Liver (tissue), 3 donors: ENCODE data around the gene TGFB1I1.

Source experiments
- TF ChIP-seq, protein P1 (sequence below): fragments of 150-350 bp; IDR thresholded peaks from 2 replicates; pipeline ENCODE4 v1.5.1; 2017; ENCODE audit warnings: improper control_type of control experiment, low read depth, low read length; ENCODE audit not compliant: missing input control
- TF ChIP-seq, protein P2 (sequence below): IDR thresholded peaks from 2 replicates; pipeline ENCODE4 v1.6.1; 2016; ENCODE audit warnings: antibody characterized with exemption
- donor health status: healthy.
- donor health status: healthy.

DNA sequence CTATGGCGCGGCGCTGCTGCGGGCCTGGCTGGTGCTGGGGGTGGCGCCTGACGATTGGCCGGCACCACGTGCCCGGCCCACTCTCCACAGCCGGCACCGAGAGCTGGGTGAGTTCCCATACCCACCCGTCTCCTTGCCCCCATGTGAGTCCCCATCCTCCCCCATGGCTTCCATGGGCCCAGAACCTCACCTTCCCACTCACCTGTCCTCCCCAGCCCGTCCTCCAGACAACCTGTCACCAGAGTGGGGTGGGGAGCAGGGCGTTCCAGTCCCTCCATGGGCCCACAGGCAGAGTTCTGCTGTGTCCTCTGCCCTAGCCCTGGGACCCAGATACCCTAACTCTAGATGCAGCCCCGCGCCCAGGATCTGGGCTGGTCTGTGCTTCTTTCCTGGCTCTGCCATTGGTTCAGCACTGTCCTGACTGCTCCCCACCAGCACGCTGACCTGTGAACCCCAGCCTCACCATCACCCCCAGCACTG lies 7.1 kb upstream of the TGFB1I1 start:
- TF ChIP-seq, protein P1, sequence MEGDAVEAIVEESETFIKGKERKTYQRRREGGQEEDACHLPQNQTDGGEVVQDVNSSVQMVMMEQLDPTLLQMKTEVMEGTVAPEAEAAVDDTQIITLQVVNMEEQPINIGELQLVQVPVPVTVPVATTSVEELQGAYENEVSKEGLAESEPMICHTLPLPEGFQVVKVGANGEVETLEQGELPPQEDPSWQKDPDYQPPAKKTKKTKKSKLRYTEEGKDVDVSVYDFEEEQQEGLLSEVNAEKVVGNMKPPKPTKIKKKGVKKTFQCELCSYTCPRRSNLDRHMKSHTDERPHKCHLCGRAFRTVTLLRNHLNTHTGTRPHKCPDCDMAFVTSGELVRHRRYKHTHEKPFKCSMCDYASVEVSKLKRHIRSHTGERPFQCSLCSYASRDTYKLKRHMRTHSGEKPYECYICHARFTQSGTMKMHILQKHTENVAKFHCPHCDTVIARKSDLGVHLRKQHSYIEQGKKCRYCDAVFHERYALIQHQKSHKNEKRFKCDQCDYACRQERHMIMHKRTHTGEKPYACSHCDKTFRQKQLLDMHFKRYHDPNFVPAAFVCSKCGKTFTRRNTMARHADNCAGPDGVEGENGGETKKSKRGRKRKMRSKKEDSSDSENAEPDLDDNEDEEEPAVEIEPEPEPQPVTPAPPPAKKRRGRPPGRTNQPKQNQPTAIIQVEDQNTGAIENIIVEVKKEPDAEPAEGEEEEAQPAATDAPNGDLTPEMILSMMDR, result no peak
- TF ChIP-seq, protein P2, sequence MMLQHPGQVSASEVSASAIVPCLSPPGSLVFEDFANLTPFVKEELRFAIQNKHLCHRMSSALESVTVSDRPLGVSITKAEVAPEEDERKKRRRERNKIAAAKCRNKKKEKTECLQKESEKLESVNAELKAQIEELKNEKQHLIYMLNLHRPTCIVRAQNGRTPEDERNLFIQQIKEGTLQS, result no peak
